Measurements from ENCODE around the gene NAPB.

DNA sequence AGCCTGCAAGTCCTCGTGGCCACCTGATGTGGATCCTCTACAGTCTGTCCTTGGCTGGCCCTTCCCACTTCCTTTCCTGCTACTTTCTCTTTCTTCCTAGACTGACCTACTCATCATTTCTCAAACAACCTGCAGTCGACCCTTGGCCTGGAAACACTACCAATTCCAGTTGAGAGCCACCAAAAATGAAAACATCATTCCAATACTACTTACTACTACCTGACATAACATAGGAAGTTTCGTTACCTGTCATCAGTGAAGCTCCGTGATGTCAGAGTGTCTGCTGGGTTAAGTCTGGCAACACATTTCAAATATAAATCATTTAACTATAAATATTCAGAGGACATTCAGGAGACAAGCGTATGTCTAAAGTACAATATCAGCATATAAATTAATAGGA, 45.5 kb downstream of the NAPB start:
- TF ChIP-seq, protein P1, sequence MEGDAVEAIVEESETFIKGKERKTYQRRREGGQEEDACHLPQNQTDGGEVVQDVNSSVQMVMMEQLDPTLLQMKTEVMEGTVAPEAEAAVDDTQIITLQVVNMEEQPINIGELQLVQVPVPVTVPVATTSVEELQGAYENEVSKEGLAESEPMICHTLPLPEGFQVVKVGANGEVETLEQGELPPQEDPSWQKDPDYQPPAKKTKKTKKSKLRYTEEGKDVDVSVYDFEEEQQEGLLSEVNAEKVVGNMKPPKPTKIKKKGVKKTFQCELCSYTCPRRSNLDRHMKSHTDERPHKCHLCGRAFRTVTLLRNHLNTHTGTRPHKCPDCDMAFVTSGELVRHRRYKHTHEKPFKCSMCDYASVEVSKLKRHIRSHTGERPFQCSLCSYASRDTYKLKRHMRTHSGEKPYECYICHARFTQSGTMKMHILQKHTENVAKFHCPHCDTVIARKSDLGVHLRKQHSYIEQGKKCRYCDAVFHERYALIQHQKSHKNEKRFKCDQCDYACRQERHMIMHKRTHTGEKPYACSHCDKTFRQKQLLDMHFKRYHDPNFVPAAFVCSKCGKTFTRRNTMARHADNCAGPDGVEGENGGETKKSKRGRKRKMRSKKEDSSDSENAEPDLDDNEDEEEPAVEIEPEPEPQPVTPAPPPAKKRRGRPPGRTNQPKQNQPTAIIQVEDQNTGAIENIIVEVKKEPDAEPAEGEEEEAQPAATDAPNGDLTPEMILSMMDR (IDR thresholded peaks at IDR 0.05), result no peak
- TF ChIP-seq POLR2A (IDR thresholded peaks at IDR 0.05), result no peak
